Measurements from ENCODE around the gene SSBP3. TPM values are rescaled to one million over a fixed set of nuclear protein-coding genes. Genes with fewer than 3 reads are reported as not detected.
"Not testable (repeated sequence)": the region's sequence is repeated elsewhere in the genome, so short reads cannot be mapped to it uniquely, and the experiment has no call there.

The SSBP3 gene
- 104 TPM for total RNA-seq

GRCh38 chr1:54406339-54407153 lies at the start of gene SSBP3:
Gene SSBP3, minus strand, starts transcription at chr1:54406394.
- ATAC-seq (peak; percentile 91), DNase-seq (ENCODE audit: low spot score) (peak; percentile 94)
- intact Hi-C loops (cut with DNase I), result loop anchor here (10.0 kb wide), 1 partner anchor 132 kb away; no protein-coding TSS in a partner anchor

GRCh38 chr1:54453509-54453908 lies 47.3 kb upstream of the SSBP3 start:
- ATAC-seq, result no peak
- intact Hi-C loops (cut with DNase I), result no loop called here
- no peak for DNase-seq (ENCODE audit: low spot score)

- ATAC-seq, result no peak
- DNase-seq (ENCODE audit: low spot score), result no peak
- intact Hi-C loops (cut with DNase I), result no loop called here
Observed at GRCh38 chr1:54453022-54453421, 46.8 kb upstream of the SSBP3 start.

- intact Hi-C loops (cut with DNase I); ATAC-seq; DNase-seq (ENCODE audit: low spot score): not testable (repeated sequence)
Observed at GRCh38 chr1:54449431-54449830, 43.2 kb upstream of the SSBP3 start.

- DNase-seq (ENCODE audit: low spot score); intact Hi-C loops (cut with DNase I); ATAC-seq: not testable (repeated sequence)
Observed at GRCh38 chr1:54448801-54449200, 42.6 kb upstream of the SSBP3 start.

GRCh38 chr1:54447081-54447480 lies 40.9 kb upstream of the SSBP3 start:
- ATAC-seq; DNase-seq (ENCODE audit: low spot score); intact Hi-C loops (cut with DNase I): not testable (repeated sequence)

- intact Hi-C loops (cut with DNase I), result no loop called here
- DNase-seq (ENCODE audit: low spot score), result no peak
- ATAC-seq, result no peak
Observed at GRCh38 chr1:54442185-54442584, 36.0 kb upstream of the SSBP3 start.

- intact Hi-C loops (cut with DNase I), result no loop called here
- DNase-seq (ENCODE audit: low spot score) (no peak), ATAC-seq (no peak)
Observed at GRCh38 chr1:54439550-54440223, 33.5 kb upstream of the SSBP3 start.

- ATAC-seq (no peak), DNase-seq (ENCODE audit: low spot score) (no peak)
- intact Hi-C loops (cut with DNase I), result no loop called here
Observed at GRCh38 chr1:54437783-54438182, 31.6 kb upstream of the SSBP3 start.

- intact Hi-C loops (cut with DNase I), result no loop called here
- no peak for ATAC-seq
- DNase-seq (ENCODE audit: low spot score), result no peak
Observed at GRCh38 chr1:54436826-54437225, 30.6 kb upstream of the SSBP3 start.

GRCh38 chr1:54429838-54430237 lies 23.6 kb upstream of the SSBP3 start:
- intact Hi-C loops (cut with DNase I), result no loop called here
- no peak for DNase-seq (ENCODE audit: low spot score)
- ATAC-seq, result no peak

GRCh38 chr1:54428837-54429518 lies 22.8 kb upstream of the SSBP3 start:
- no peak for ATAC-seq
- DNase-seq (ENCODE audit: low spot score), result peak; percentile 32
- intact Hi-C loops (cut with DNase I), result no loop called here

- no peak for ATAC-seq
Observed at GRCh38 chr1:54425152-54425584, 19.0 kb upstream of the SSBP3 start.

GRCh38 chr1:54424398-54424797 lies 18.2 kb upstream of the SSBP3 start:
- ATAC-seq, result no peak
- no peak for DNase-seq (ENCODE audit: low spot score)
- intact Hi-C loops (cut with DNase I), result no loop called here

More at GRCh38 chr1:54425152-54425584, 19.0 kb upstream of the SSBP3 start:
- intact Hi-C loops (cut with DNase I), result no loop called here
- DNase-seq (ENCODE audit: low spot score), result no peak

GRCh38 chr1:54421101-54421504 lies 14.9 kb upstream of the SSBP3 start:
- intact Hi-C loops (cut with DNase I), result no loop called here
- no peak for ATAC-seq
- DNase-seq (ENCODE audit: low spot score), result no peak

- DNase-seq (ENCODE audit: low spot score); ATAC-seq; intact Hi-C loops (cut with DNase I): not testable (repeated sequence)
Observed at GRCh38 chr1:54418598-54418997, 12.4 kb upstream of the SSBP3 start.

GRCh38 chr1:54417123-54417522 lies 10.9 kb upstream of the SSBP3 start:
- DNase-seq (ENCODE audit: low spot score) (no peak), ATAC-seq (peak; percentile 64)
- intact Hi-C loops (cut with DNase I), result no loop called here

GRCh38 chr1:54416435-54416834 lies 10.2 kb upstream of the SSBP3 start:
- intact Hi-C loops (cut with DNase I), result no loop called here
- no peak for ATAC-seq
- no peak for DNase-seq (ENCODE audit: low spot score)

- intact Hi-C loops (cut with DNase I), result loop anchor here (2.0 kb wide), 1 partner anchor 69 kb away; no protein-coding TSS in a partner anchor
- DNase-seq (ENCODE audit: low spot score), result no peak
- no peak for ATAC-seq
Observed at GRCh38 chr1:54415991-54416390, 9.8 kb upstream of the SSBP3 start.

Data from sciatic nerve (tissue), 2 donors.